Activated CD8-positive, alpha-beta T cell treated with anti-CD3 and anti-CD28 coated beads, Interleukin-2, amount 10 ng/mL, durations not matched to agents 7 days and 5 days (primary cell): ENCODE results near the gene CDK5RAP3. TPM values are rescaled to one million over a fixed set of nuclear protein-coding genes. Genes with fewer than 3 reads are reported as not detected.

ENCODE experiments used
- ATAC-seq: fragments of 150-1000 bp; cut with Tn5 transposase; one replicate; pipeline ENCODE4 v1.10.0; 2021; ENCODE audit warnings: moderate library complexity
- CTCF ChIA-PET: fragments of 350-600 bp; sonication (Branson Sonifier 250); formaldehyde crosslinking; loops from one replicate; lab custom pipeline; 2021; ENCODE audit warnings: antibody characterized with exemption; lab: Charles Lee
- POLR2A ChIA-PET: fragments of 350-600 bp; sonication (Branson Sonifier 250); formaldehyde crosslinking; loops from one replicate; lab custom pipeline; 2021; ENCODE audit warnings: antibody characterized with exemption; lab: Charles Lee
- DNase-seq: peaks from one replicate; pipeline ENCODE4 v3.0.0-alpha.2; 2020
- H3K27ac Mint-ChIP-seq: one replicate; pipeline ENCODE4 v1.8.0; 2021; ENCODE audit warnings: mild to moderate bottlenecking, mixed read lengths
- H3K27me3 Mint-ChIP-seq: one replicate; pipeline ENCODE4 v1.8.0; 2021; ENCODE audit warnings: low read depth, mixed read lengths
- H3K36me3 Mint-ChIP-seq: one replicate; pipeline ENCODE4 v1.8.0; 2021; ENCODE audit warnings: low read depth, mixed read lengths
- H3K4me1 Mint-ChIP-seq: one replicate; pipeline ENCODE4 v1.8.0; 2021; ENCODE audit warnings: low read depth, mixed read lengths
- H3K4me3 Mint-ChIP-seq: one replicate; pipeline ENCODE4 v1.8.0; 2021; ENCODE audit warnings: mild to moderate bottlenecking, mixed read lengths
- H3K9me3 Mint-ChIP-seq: one replicate; pipeline ENCODE4 v1.8.0; 2022; ENCODE audit warnings: mixed read lengths; ENCODE audit not compliant: insufficient read depth
- total RNA-seq, 2 experiments: library from RNA; stranded (reverse); gene quantifications; one replicate each; pipeline ENCODE4 v1.2.3, GENCODE V29; 2021

CDK5RAP3 gene
- total RNA-seq, 2 experiments from 2014 or later, result 186 to 196 TPM

- DNase-seq (no peak), ATAC-seq (no peak)
- Mint-ChIP-seq H3K4me1 (peaks cover 20% of the 10 kb centered on the region), H3K9me3 (no peaks in the 10 kb centered on the region), H3K4me3 (no peak overlapping the region), H3K27ac (no peak overlapping the region), H3K27me3 (no peaks in the 10 kb centered on the region), H3K36me3 (peaks cover 2% of the 10 kb centered on the region)
- ChIA-PET CTCF (interaction anchor here (1.4 to 4.4 kb wide), 3 partner anchors 9 to 32 kb away, joined by 6 to 16 read pairs (median 12); partner anchors contain the start of gene CDK5RAP3), POLR2A (interaction anchor here (0.6 to 0.9 kb wide), 3 partner anchors 9 to 288 kb away, joined by 3 read pairs; partner anchors contain the start of gene KPNB1)
These were observed 33.0 kb upstream of the CDK5RAP3 start for GRCh38 chr17:47937941-47938340.

- POLR2A ChIA-PET, result interaction anchor here (0.5 to 3.5 kb wide), 13 partner anchors 8 to 866 kb away, joined by 3 to 18 read pairs (median 4); partner anchors contain the start of genes CDK5RAP3, LRRC46, MRPL10 and SCRN2
- H3K9me3 Mint-ChIP-seq, result no peaks in the 10 kb centered on the region
- peak; percentile 99 for DNase-seq
- H3K36me3 Mint-ChIP-seq, result peaks cover 33% of the 10 kb centered on the region
- peak within 1 kb of the TSS; percentile 85 for H3K4me3 Mint-ChIP-seq
- H3K4me1 Mint-ChIP-seq, result peaks cover 53% of the 10 kb centered on the region
- CTCF ChIA-PET, result interaction anchor here (0.7 to 12.9 kb wide), 13 partner anchors 9 to 291 kb away, joined by 3 to 328 read pairs (median 4); partner anchors contain the start of genes CDK5RAP3, LRRC46, MRPL10 and SCRN2
- H3K27ac Mint-ChIP-seq, result peak within 1 kb of the TSS; percentile 90
- H3K27me3 Mint-ChIP-seq, result no peaks in the 10 kb centered on the region
- ATAC-seq, result peak; percentile 99
These were observed 29.4 kb upstream of the CDK5RAP3 start, which contains the start of gene PNPO for GRCh38 chr17:47941246-47942095. PNPO (plus strand) TSS chr17:47941571; CDS start chr17:47941676, 105 bp downstream.

- Mint-ChIP-seq H3K27ac (peak overlapping the region; percentile 90), H3K4me3 (peak overlapping the region; percentile 85), H3K27me3 (no peaks in the 10 kb centered on the region), H3K9me3 (no peaks in the 10 kb centered on the region), H3K4me1 (peaks cover 59% of the 10 kb centered on the region), H3K36me3 (peaks cover 39% of the 10 kb centered on the region)
- ATAC-seq (no peak), DNase-seq (peak; percentile 29)
- CTCF ChIA-PET, result interaction anchor here (0.7 to 12.9 kb wide), 12 partner anchors 9 to 292 kb away, joined by 3 to 328 read pairs (median 4); partner anchors contain the start of genes CDK5RAP3, LRRC46, MRPL10 and SCRN2
- POLR2A ChIA-PET, result interaction anchor here (0.5 to 3.5 kb wide), 11 partner anchors 12 to 353 kb away, joined by 3 to 18 read pairs (median 4); partner anchors contain the start of genes CDK5RAP3, LRRC46, MRPL10 and SCRN2
These were observed 28.8 kb upstream of the CDK5RAP3 start for GRCh38 chr17:47942096-47942510.

GRCh38 chr17:47942568-47942967 lies 28.3 kb upstream of the CDK5RAP3 start:
- Mint-ChIP-seq H3K27me3 (no peaks in the 10 kb centered on the region), H3K4me3 (peak overlapping the region; percentile 85), H3K9me3 (no peaks in the 10 kb centered on the region), H3K36me3 (peaks cover 41% of the 10 kb centered on the region), H3K27ac (peak overlapping the region; percentile 90), H3K4me1 (peaks cover 61% of the 10 kb centered on the region)
- POLR2A ChIA-PET, result interaction anchor here (0.6 to 3.5 kb wide), 6 partner anchors 28 to 111 kb away, joined by 3 to 18 read pairs (median 4); partner anchors contain the start of genes CDK5RAP3, LRRC46, MRPL10 and SCRN2
- ATAC-seq (no peak), DNase-seq (no peak)
- CTCF ChIA-PET, result interaction anchor here (1.0 to 12.9 kb wide), 6 partner anchors 8 to 138 kb away, joined by 3 to 328 read pairs (median 12); partner anchors contain the start of genes CDK5RAP3, LRRC46, MRPL10 and SCRN2

- Mint-ChIP-seq H3K27me3 (no peaks in the 10 kb centered on the region), H3K36me3 (peaks cover 56% of the 10 kb centered on the region), H3K4me1 (peaks cover 79% of the 10 kb centered on the region), H3K9me3 (no peaks in the 10 kb centered on the region), H3K4me3 (peak overlapping the region; percentile 58), H3K27ac (peak overlapping the region; percentile 91)
- ATAC-seq (no peak), DNase-seq (peak; percentile 60)
- POLR2A ChIA-PET, result interaction anchor here (2.9 kb wide), 1 partner anchor 49 kb away, joined by 8 read pairs; the partner anchor contains the start of gene SP2
- CTCF ChIA-PET, result interaction anchor here (1.0 to 12.9 kb wide), 13 partner anchors 11 to 131 kb away, joined by 3 to 328 read pairs (median 5); partner anchors contain the start of genes CDK5RAP3, PRR15L and SCRN2
These were observed 25.8 kb upstream of the CDK5RAP3 start for GRCh38 chr17:47945080-47945479.

- DNase-seq, result no peak
- ChIA-PET CTCF (interaction anchor here (0.9 to 12.9 kb wide), 26 partner anchors 9 to 130 kb away, joined by 3 to 328 read pairs (median 6); partner anchors contain the start of genes CDK5RAP3, LRRC46, MRPL10 and PRR15L), POLR2A (interaction anchor here (1.1 to 2.9 kb wide), 2 partner anchors 7 to 50 kb away, joined by 3 to 8 read pairs; partner anchors contain the start of gene SP2)
- peak overlapping the region; percentile 58 for H3K4me3 Mint-ChIP-seq
- no peak for ATAC-seq
- H3K27ac Mint-ChIP-seq, result peak overlapping the region; percentile 91
- peaks cover 59% of the 10 kb centered on the region for H3K36me3 Mint-ChIP-seq
- no peaks in the 10 kb centered on the region for H3K27me3 Mint-ChIP-seq
- no peaks in the 10 kb centered on the region for H3K9me3 Mint-ChIP-seq
- peaks cover 76% of the 10 kb centered on the region for H3K4me1 Mint-ChIP-seq
These were observed 25.1 kb upstream of the CDK5RAP3 start for GRCh38 chr17:47945529-47946508.

- Mint-ChIP-seq H3K4me1 (peaks cover 71% of the 10 kb centered on the region), H3K9me3 (no peaks in the 10 kb centered on the region)
These were observed 24.4 kb upstream of the CDK5RAP3 start for GRCh38 chr17:47946516-47946915.

GRCh38 chr17:47946929-47947397 lies 23.9 kb upstream of the CDK5RAP3 start:
- CTCF ChIA-PET, result interaction anchor here (0.6 to 12.9 kb wide), 33 partner anchors 9 to 905 kb away, joined by 3 to 328 read pairs (median 5); partner anchors contain the start of genes CDK5RAP3, LRRC46, MRPL10 and PRR15L
- POLR2A ChIA-PET, result interaction anchor here (1.0 to 2.9 kb wide), 4 partner anchors 9 to 116 kb away, joined by 3 to 8 read pairs (median 4); partner anchors contain the start of genes CDK5RAP3, LRRC46, MRPL10 and SP2
- H3K27ac Mint-ChIP-seq, result peak overlapping the region; percentile 91

More at GRCh38 chr17:47946516-47946915, 24.4 kb upstream of the CDK5RAP3 start:
- Mint-ChIP-seq H3K36me3 (peaks cover 58% of the 10 kb centered on the region), H3K27ac (peak overlapping the region; percentile 91), H3K27me3 (no peaks in the 10 kb centered on the region), H3K4me3 (no peak overlapping the region)
- CTCF ChIA-PET, result interaction anchor here (0.6 to 12.9 kb wide), 33 partner anchors 10 to 906 kb away, joined by 3 to 328 read pairs (median 4); partner anchors contain the start of genes CDK5RAP3, LRRC46, MRPL10 and PRR15L
- POLR2A ChIA-PET, result interaction anchor here (1.0 to 2.9 kb wide), 4 partner anchors 8 to 115 kb away, joined by 3 to 8 read pairs (median 4); partner anchors contain the start of genes CDK5RAP3, LRRC46, MRPL10 and SP2
- no peak for DNase-seq
- ATAC-seq, result no peak

GRCh38 chr17:47948706-47949196 lies 22.2 kb upstream of the CDK5RAP3 start:
- peaks cover 54% of the 10 kb centered on the region for H3K4me1 Mint-ChIP-seq
- ChIA-PET POLR2A (interaction anchor here (0.9 to 3.8 kb wide), 2 partner anchors 22 to 53 kb away, joined by 3 to 21 read pairs; partner anchors contain the start of genes CDK5RAP3 and SP2), CTCF (interaction anchor here (0.7 to 12.9 kb wide), 24 partner anchors 8 to 300 kb away, joined by 3 to 328 read pairs (median 5); partner anchors contain the start of genes CDK5RAP3, PNPO, PRR15L and SCRN2)
- H3K27ac Mint-ChIP-seq, result peak overlapping the region; percentile 77
- no peak overlapping the region for H3K4me3 Mint-ChIP-seq
- ATAC-seq, result peak; percentile 10
- no peaks in the 10 kb centered on the region for H3K9me3 Mint-ChIP-seq
- no peak for DNase-seq
- H3K36me3 Mint-ChIP-seq, result peaks cover 55% of the 10 kb centered on the region
- no peaks in the 10 kb centered on the region for H3K27me3 Mint-ChIP-seq

More at GRCh38 chr17:47946929-47947397, 23.9 kb upstream of the CDK5RAP3 start:
- peak; percentile 78 for ATAC-seq
- Mint-ChIP-seq H3K27me3 (no peaks in the 10 kb centered on the region), H3K4me1 (peaks cover 69% of the 10 kb centered on the region), H3K9me3 (no peaks in the 10 kb centered on the region), H3K4me3 (no peak overlapping the region), H3K36me3 (peaks cover 58% of the 10 kb centered on the region)
- peak; percentile 86 for DNase-seq
